RPMI7951 (cell line): ENCODE data around the gene KRT85. TPM values are rescaled to one million over a fixed set of nuclear protein-coding genes. Genes with fewer than 3 reads are reported as not detected.
A peak's percentile ranks its signal among the peaks of the same experiment; 100 is the strongest.

Experiments used
- DNase-seq: peaks from one replicate; pipeline ENCODE4 v3.0.0-alpha.2; 2012; ENCODE audit warnings: low read depth
- total RNA-seq: library from RNA; depleted of rRNA; stranded (reverse); fragments of >200 nt; shearing (Covaris generic); gene quantifications from 2 replicates; pipeline ENCODE4 v1.2.3, GENCODE V29; 2014

KRT85 gene
- total RNA-seq, 1 experiment from 2014 or later, result not detected

GRCh38 chr12:52367876-52368275, 595 bp upstream of the KRT85 start:
- peak; percentile 18 for DNase-seq

- DNase-seq, result no peak
Observed at GRCh38 chr12:52364901-52365489, 2.3 kb downstream of the KRT85 start.

- no peak for DNase-seq
Observed at GRCh38 chr12:52364061-52364460, 3.2 kb downstream of the KRT85 start.

GRCh38 chr12:52363111-52363679, 4.1 kb downstream of the KRT85 start:
- DNase-seq, result no peak

- DNase-seq, result no peak
Observed at GRCh38 chr12:52362118-52362726, 5.1 kb downstream of the KRT85 start.

DNA sequence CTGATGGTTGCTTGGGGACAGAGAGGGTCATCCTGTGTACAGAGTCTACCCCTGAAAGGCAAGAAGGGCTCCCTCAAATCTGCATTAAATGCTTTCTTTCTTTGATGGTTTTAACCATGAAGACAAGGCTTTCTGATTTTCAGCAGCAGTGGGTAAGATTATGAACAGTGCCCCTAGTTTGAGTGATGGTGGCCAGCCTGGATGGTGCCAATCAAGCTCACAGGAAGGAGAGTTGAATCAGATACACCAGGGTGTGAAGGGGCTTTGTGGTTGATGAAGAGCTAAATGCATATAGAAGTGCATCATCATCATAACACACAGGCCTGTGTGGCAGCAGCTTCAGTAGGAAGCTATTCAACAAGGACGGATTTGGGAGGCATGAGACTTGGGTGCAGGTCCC, 5.7 kb downstream of the KRT85 start:
- no peak for DNase-seq

DNA sequence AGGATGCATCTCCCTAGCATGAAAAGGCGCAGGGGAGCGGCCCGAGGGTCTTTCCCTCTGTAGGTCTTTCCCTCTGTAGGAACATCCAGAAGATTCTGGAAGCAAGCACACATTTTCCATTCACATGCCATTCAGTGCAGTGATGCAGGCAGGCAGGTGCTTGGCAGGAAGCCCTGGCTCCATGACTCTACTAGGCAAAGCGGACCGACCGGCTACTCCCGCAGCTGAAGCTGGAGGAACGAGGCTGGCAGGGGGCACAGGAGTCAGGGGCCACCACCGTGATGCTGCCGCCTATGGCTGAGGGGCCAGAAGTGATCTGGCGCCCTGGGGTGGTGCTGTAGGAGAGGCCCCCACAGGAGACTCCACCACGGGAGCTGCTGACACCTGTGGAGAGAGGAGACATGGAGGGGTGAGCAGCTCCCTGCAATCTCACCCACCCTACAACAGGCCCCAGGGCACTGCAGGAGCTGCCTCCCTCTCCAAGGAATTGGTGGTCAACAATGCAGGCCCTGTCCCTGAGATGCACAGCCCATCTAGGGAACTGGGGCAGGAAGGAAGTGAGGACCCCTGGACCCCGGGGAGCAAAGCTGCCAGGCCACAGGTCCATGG, 6.5 kb downstream of the KRT85 start:
- no peak for DNase-seq

DNA sequence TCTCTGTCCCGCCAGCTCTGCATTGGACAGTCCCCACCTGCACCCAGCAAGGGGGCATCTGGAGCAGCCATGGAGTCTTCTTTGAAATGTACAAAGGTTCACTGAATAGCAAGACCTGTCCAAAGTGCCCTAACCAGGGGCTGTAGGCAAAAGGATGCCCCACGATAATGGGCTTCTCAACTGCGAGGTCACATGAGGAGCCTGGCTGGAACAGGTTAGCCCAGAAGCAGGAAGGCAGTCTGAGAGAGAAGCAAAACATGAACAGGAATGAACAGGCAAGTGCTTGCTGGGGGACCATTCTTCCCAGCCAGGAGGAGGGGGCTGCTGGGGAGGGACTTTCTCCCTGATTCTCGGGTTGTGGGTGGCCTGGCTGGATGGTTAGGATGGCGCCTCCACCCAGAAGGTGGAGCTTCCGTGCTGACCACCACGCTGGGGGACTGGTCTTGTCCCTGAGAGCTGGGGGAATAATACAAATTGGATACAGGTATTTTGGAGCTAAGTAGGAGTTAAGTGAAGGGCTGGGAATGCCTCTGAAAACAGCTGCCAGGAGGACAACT, 7.1 kb downstream of the KRT85 start:
- no peak for DNase-seq

GRCh38 chr12:52359621-52360061, 7.6 kb downstream of the KRT85 start:
- DNase-seq, result no peak

DNA sequence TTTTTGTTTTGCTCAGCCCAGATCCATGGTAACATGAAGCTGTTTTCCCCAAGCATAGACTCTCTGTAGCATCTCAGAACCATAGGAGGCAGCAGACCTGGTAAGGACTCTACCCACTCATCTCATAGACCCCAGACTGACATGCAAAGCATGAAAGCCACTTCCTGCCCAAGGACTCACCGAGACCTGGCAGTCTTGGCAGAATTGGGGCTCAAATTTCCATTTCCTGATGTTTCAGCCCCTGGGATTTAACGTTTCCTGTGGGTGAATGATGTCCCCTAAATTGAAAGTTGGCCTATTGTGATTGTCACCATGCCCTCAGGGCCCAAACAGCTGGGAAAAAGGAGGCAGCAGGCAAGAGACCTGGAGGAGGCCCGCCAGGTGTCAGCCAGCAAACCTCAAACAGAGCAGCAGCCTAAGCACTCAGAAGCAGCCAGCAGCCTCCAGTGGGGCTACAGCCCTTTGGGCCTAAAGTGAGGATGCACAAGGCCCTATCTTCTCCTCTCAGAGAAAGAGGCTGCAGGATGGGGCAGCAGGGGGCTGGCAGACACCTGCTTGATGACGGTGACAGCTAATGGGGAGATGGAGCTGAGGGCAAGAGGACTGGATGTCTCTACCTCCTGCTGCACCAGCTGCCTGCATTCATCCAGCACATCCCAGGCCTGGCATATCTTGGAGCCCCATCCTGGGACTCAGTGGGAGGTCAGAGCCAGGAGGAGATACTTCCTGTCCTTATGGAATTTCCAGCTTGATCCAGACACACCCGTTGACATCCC, 8.5 kb downstream of the KRT85 start:
- DNase-seq, result no peak

GRCh38 chr12:52356762-52357580, 10.3 kb downstream of the KRT85 start:
- no peak for DNase-seq

DNA sequence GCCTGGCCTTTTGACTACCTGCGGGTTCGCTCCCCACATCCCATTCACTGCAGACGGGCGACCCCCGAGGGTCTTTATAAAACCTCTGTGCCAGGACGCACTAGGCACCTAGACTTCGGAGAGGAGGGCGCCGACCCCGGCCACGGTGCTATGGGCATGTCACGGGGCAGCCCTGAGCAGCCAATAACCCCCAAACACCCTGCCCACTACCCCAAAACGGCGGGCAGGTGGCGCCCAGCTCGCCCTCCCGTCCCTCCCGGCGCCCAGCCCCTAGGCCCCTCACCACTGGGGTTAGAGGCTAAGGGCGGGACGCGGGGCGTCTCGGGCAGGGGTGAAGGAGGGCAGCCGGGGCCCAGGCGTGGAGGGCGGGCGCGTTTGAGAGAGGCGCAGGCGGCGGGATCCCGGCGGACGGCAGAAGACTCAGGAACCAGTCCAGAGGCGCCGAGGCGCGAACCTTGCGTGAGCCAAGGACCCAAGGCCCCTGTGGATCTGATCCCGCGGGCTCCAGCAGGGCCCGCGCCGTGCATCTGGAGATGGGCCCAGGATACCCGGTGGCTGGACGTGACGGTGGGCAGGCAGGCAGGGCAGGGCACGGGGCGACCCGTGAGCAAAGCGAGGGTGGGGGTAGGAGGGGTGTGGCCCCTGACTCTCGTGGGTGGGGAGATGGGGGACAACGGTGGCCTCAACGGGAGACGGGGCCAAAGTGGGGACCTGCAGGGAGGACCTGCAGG, 11.1 kb downstream of the KRT85 start:
- DNase-seq, result no peak

DNA sequence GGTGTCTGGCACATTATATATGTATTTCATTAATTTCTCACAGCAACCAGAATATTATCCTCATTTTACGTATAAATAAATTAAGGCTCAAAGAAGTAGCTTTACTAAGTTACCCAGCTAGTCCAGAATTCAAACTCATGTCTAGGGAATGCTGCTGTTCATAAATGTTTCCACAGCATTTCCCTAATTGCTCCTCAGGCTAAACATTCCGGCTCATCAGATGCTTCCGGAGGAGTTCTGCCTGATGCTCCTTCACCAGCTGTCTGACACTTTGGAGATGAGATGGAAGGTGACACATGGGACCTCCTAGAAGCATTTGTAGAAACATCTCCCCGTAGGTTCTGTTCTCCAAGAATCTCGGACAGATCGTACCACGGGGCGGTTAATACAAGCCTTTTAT, 12.1 kb downstream of the KRT85 start:
- peak; percentile 26 for DNase-seq

DNA sequence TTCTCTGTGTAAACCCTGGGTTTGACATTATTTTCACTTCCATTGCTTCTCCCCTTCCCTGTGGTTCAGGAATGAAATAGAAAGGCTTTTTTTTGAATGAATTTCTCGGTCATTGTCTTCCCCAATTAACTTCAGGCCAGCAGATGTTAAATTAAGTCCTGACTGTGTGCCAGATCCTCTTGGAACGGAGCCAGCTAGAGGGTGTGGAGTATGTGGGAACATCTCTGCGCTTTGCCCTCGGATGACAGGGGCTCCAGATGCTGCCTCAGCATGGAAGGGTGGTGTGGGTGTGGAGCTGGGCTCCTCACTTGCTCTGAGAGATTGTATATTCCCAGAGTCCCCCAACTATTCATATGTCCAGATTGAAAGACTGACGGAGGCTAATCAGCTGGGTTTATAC, 13.1 kb downstream of the KRT85 start:
- peak; percentile 28 for DNase-seq

- no peak for DNase-seq
Observed at GRCh38 chr12:52353766-52354165, 13.5 kb downstream of the KRT85 start.

DNA sequence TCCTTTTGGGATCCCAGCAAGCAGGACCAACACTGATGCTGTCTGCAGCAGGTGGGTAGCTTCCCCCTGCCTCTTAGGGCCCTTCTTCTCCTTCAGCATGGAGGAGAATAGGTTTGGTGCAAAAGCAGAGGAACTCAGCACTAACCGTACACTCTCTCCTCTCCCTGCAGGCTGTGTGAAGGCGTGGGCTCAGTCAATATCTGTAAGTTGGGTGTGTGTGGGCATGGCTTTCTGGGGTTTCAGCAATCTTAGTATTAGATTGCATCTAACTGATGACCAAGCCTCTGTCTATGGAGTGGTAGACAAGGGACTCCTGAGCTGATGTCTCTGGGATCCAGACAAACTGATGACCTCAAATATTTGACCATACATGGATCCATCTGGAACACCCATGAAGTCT, 14.3 kb downstream of the KRT85 start:
- no peak for DNase-seq

DNA sequence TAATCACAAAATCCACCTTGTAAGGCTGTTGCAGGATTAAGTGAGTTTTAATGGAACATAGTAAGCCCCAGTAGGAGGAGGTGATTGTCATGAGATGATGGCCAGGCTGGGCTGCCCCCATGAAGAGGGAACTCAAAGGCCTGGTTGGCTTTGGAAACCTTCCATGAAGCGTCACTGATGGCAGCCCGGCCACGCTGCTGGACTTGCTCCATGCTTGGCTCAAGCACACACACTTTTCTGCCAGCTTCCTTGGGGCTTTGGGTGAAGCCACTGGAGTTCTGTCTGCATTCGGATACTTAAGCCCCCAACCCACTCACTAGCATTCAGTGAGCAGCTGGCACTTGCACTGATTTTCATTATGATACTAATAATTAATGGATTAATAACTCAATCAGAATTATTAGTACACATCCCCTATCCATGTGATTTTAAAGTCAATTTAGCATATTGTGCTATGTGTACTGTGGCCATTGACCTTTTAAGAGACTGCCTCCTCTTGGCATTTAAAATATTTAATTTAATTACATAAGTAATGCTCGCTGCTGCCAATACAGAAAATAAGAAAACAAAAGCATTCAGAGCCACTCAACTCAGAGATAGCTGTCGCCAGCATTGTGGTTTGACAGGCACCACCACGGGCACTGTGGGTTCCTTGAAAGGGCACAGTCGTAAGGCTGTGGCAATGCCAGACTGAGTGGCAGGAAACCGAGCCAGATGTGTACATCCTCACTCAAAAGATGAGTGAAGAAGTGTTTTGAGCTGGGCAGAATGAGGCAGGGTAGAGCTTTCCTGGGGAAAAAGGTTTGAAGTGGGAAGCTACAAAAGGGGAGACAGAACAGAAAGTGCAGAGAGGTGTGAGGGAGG, 15.9 kb downstream of the KRT85 start:
- no peak for DNase-seq

GRCh38 chr12:52350786-52351185, 16.5 kb downstream of the KRT85 start:
- no peak for DNase-seq

- no peak for DNase-seq
Observed at GRCh38 chr12:52350021-52350620, 17.2 kb downstream of the KRT85 start.
